GM13976 (cell line): ENCODE data around the gene NAGPA.

Experiments used
- DNase-seq: peaks from one replicate; pipeline ENCODE4 v3.0.0; 2012; ENCODE audit warnings: low spot score
- CTCF ChIP-seq: IDR thresholded peaks from 2 replicates; pipeline ENCODE4 v1.5.1; 2012; ENCODE audit warnings: borderline replicate concordance, mild to moderate bottlenecking; ENCODE audit not compliant: insufficient read depth; ENCODE audit errors: extremely low read depth, missing control alignments, control extremely low read depth
- in situ Hi-C: fragments of 300-500 bp; cut with MboI; formaldehyde crosslinking; loops from one replicate; pipeline ENCODE4 v1.12.0; 2022; ENCODE audit warnings: low sequenced_read_pairs, mixed read lengths, inconsistent platforms; ENCODE audit not compliant: unreplicated experiment

NAGPA gene

DNA sequence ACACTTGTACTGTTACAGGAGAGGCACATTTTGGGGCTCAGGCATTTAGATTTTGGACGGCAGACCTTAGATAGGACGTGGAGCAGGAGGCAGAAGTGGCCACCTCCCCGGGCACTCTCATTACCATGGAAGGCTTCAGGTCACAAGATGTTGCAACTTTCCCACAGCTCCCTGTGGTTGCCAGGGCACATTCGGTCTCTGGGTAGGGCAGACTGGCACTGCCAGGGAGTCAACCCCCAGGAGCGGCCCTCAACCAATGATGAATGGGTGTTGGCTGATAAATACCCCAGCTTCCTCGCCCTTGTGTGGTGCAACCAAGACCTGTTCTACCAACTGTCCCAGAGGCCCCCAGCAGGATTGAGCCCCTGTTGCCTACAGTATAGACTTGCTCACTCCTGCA is 11.2 kb downstream of the NAGPA start:
- no peak for TF ChIP-seq CTCF
- in situ Hi-C loops, result no loop called here
- no peak for DNase-seq

DNA sequence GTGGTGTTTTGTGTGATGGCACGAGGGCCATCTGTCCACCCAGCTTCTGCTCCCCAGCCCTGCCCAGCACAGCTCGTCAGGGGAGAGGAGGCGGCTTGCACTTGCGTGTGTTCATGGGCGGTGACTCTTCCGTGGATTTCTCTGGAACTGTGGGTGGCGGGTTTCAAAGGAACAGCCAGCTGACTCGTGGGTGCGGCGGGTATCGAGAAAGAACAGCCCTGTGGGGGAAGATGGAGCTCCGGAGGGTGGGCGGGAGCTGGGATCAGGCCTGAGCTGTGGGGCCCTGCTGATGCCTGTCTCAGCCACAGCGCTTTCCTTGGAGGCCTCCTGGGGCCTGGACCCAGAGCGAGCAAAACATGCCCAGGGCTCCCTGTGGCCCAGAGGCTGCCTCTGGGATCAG is 13.2 kb downstream of the NAGPA start:
- DNase-seq, result no peak
- in situ Hi-C loops, result no loop called here
- no peak for TF ChIP-seq CTCF

GRCh38 chr16:5019775-5020174 is 14.0 kb downstream of the NAGPA start:
- no peak for TF ChIP-seq CTCF
- DNase-seq, result no peak
- in situ Hi-C loops, result no loop called here

DNA sequence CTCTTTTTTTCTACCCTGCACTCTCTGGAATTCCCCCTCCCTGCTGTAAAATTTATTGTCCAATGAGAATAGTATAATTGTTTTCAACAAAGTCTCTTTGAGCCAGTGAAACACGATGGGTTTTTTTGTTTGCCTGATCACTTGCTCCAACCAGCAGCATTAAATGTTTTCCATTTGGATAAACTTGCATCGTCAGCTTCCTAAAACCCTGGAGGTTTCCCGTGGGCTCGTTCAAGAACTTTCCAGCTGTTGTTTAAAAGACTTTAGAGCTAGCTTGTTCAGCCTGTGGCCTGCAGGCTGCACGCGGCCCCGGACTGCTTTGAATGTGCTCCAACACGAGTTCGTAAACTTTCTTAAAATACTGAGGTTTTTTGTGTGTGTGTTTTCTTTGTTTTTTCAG is 14.9 kb downstream of the NAGPA start:
- DNase-seq, result no peak
- no peak for TF ChIP-seq CTCF
- in situ Hi-C loops, result no loop called here

DNA sequence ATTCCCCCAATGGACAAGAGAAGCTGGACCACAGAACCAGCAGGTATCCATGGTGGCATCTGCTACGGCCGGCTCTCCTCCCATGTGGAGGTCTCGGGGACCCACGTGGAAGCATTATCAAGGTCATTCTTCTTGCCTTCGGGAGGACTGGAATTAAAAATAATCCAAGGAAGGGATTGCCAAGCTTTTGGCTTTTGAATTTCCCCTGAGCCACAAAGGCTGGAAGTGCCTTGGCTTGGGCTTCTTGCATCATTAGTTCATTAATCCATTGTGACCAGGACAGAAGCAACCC is 16.1 kb downstream of the NAGPA start:
- in situ Hi-C loops, result no loop called here
- DNase-seq, result no peak
- no peak for TF ChIP-seq CTCF

GRCh38 chr16:5016967-5017677 is 16.6 kb downstream of the NAGPA start:
- in situ Hi-C loops, result no loop called here
- DNase-seq, result no peak
- TF ChIP-seq CTCF, result no peak

- in situ Hi-C loops, result no loop called here
- TF ChIP-seq CTCF, result no peak
- DNase-seq, result no peak
Measured at GRCh38 chr16:5015887-5016286, 17.8 kb downstream of the NAGPA start.
